ENCODE results near the gene PLEKHM3.

GRCh38 chr2:207871911-207872310 lies 153.4 kb downstream of the PLEKHM3 start:
- no peak for TF ChIP-seq CTCF (IDR thresholded peaks at IDR 0.05)
- no peak for TF ChIP-seq RFX5 (IDR thresholded peaks at IDR 0.05)
- no peak for TF ChIP-seq GATA3 (IDR thresholded peaks at IDR 0.05; ENCODE audit: borderline replicate concordance)

All from A549 (cell line).